HG03103 (cell line): Measurements from ENCODE around the gene CKLF.
"Not testable (repeated sequence)": the region's sequence is repeated elsewhere in the genome, so short reads cannot be mapped to it uniquely, and the experiment has no call there.

Experiments
- ATAC-seq: cut with Tn5 transposase; IDR thresholded peaks from one replicate; pipeline ENCODE4 v1.9.1; 2021; ENCODE audit warnings: low read depth; ENCODE audit not compliant: unreplicated experiment

Gene CKLF

DNA sequence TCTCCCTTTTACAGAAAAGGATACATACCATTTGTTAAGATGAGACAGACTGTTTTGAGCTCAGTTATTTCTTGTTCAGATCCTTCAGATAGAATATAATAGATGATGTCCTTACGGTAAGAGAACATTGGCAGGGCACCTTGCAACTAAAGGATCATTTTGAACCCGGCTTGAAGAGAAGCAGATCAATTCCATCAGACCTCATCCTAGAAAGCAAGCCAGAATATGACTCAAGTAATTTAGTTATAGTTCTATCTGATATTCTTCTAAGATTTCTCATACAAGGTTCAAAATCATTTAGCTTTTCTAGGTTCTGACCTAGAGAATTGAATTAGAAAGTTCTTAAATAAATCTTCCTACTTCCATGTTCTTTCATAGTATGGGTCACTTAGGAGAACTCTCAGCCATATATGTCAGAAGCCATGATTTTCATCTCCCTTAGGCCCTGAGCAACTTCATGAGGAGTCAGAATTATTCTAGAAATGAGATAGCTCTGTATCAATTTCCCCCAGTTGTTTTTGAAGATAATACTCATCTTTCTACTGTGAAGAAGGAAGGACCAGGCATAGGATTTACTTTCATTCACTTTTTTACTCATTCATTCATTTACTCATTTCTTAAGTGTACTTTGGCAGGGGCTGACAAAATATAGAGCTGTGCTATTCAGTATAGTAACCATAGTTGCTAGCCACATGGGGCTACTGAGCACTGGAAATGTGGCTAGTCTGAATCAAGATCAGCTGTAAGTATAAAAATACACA, 11.4 kb downstream of the CKLF start:
- no peak for ATAC-seq

DNA sequence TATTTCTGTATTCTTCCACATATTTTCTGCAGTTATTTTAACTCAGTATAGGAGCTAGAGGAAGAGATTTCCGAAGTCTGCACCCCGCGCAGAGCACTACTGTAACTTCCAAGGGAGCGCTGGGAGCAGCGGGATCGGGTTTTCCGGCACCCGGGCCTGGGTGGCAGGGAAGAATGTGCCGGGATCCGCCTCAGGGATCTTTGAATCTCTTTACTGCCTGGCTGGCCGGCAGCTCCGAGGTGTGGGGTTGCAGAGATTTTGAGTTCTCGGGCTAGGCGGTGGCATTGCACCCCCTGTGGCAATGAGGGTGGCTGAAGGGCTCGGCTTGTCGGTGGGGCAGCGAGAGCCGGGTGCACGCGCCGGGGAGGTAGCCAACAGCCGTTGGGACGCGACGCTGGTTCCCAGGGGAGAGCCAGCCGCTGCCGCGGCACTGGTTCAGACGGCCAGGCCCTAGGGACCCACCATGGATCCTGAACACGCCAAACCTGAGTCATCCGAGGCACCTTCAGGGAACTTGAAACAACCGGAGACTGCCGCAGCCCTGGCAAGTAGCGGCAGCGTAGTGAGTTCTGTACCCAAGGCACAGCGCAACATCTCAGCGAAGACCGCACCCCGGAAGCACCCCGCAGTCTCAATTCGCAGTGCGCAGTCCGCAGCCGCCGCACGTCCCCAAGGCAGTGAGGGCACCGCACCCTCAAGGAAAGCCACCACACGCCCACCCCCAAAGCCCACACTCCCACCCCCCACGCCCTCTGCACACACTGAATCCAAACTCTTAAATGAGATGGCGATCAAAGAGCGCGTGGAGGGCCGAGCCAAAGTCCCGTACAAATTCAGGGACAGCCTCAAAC, 13.9 kb downstream of the CKLF start, which contains the start of gene CMTM1:
CMTM1 (plus strand) TSS at position 389 of the 851 bp plus-strand sequence; CDS start at position 464, 75 bp downstream.
- no peak for ATAC-seq

DNA sequence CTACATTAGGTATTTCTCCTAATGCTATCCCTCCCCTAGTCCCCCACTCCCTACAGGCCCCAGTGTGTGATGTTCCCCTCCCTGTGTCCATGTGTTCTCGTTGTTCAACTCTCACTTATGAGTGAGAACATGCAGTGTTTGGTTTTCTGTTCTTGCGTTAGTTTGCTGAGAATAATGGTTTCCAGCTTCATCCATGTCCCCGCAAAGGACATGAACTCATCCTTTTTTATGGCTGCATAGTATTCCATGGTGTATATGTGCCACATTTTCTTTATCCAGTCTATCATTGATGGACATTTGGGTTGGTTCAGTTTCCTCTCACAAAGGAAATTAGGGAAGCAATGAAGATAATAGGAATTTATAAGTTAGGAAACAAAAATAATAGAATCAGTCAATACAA, 14.9 kb downstream of the CKLF start:
- not testable (repeated sequence) for ATAC-seq

DNA sequence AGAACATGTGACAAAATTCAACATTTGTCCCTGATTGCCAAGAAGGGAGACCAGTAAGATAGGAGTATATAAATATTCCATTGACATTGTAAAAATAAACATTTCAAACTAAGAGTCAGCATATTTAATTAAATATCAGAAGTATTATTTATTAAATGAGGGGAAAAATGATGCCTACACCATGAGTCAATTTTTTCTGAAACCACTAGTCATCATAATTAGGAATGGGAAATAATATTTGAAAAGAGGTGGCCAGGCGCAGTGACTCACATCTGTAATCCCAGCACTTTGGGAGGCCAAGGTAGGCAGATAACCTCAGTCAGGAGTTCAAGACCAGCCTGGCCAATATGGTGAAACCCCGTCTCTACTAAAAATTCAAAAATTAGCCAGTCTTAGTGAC, 16.0 kb downstream of the CKLF start:
- ATAC-seq = no peak

DNA sequence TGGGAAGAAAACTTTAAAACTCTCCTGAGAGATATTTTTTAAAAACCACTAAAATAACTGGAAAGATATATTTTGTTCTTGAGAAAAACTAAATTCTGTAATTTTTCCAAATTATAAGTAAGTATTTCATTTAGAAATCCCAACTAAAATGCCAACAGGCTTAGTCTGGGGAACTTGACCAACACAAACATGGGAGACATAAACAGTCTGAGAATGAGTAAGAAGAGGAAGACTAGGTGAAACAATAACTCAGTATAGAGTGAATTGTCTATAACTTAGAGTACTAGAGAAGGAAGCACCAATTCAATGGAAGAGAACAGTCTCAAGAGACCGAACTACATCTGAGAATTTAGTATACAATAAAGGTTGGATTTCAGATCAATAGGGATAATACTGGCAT, 16.8 kb downstream of the CKLF start:
- ATAC-seq = no peak

DNA sequence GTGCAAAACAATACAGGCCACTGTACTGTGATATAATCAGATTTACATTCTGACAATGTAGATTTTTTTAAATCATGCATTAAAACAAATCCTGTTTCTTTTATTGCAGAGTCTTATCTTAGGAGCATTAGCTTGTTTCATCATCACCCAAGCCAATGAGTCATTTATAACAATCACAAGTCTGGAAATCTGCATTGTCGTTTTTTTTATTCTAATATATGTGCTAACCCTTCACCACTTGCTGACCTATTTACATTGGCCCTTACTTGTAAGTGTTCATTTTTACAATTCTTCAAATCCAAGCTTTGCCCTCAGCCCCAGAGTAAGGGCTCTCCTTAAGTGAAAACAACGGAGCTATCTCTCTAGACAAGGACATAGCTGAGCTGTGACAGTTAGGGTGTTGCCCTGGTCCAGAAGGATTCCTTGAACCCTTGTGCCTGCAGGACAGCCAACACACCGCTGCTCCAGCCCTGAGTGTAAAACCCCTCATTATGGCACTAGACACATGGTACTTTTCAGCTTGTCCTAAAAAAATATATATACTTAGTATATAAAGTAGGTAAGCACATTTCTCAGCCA, 17.5 kb downstream of the CKLF start:
- ATAC-seq = no peak

DNA sequence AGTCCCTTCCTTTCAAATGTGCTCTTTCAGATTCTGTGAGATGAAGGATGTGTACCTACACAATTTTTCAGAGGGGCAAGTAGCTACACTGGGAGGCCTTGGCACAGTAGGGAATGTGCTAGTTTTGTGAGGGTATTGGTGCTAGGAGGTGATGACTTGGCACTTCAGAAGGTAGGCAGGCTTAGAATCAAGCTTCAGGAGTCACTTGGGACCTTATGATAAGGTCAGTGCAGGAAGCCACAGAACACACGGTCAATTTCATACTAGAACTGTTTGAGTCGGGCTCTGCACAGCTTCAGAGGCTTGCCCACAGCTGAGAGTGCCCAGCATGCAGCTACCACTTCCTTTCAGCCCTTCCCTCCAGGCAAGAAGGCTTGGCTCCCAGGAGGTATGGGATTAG, 20.0 kb downstream of the CKLF start:
- ATAC-seq = no peak

DNA sequence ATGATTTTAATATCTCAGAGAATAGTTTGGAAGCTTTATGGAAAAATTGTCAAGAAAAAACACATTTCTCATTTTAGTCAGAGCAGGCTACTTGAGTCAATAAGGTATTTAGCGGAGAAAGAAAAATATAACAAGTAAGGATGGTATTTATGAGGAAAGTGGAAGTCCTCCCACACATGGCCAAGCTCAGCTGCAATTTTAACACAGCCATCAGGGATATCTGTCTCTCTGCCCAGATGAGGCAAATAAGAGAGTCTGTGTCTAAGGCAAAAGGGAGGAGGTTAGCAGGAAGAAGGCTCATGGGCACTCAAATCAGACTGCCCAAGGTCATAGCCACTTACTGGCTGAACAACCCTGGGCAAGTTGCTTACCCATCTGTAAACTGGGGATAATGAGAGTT, 21.7 kb downstream of the CKLF start:
- no peak for ATAC-seq

DNA sequence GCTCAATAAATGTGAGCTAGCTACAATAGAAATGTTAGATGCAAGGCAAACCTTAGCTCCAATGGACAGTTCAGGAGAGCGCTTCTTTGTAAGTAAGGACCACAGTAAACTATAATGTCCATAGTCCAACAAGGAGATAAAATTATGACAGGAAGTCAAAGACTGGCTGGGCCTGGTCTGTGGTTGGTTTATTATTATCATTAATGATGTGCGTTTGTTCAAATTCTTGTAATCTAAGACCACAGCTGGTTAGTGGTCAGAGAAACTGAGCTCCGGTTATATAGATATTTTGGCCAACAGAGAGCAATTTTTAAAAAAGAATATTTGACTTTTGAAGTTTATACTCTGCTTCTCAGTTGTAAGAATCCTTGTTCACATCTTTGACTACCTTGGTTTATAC, 22.2 kb downstream of the CKLF start:
- ATAC-seq = no peak

DNA sequence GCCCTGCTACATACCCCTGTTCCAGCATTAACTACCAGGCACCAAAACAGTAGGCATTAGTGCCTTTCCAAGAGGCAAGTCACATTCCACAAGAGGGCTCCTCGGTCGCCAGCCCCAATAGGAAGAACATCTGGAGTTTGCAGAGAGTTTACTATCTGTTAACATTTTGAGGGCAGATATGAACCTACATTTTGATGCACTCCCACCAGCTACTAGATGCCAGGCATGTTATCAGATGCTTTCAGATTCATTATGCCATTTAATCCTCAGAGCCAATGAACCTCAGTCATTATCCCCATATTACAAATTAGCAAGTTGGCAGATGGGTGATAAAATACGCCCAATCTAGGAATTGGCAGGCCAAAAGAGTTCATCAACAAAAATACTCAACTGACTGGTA, 22.7 kb downstream of the CKLF start:
- ATAC-seq = no peak

DNA sequence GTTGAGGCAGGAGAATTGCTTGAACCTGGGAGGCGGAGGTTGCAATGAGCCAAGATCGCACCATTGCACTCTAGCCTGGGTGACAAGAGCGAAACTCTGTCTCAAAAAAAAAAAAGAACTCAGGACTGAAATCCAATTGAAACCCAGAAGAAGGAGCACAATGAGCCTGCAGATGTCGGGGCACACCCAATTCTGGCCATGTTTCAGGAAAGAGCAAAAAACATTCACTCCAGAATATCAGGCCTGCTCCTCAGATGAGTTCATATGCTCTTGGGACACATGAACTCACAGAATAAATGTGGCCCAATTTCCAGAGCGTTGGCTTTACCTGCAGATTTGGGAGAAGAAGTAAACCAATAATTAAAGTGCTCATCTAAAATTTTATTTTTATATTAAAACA, 23.9 kb downstream of the CKLF start:
- no peak for ATAC-seq

DNA sequence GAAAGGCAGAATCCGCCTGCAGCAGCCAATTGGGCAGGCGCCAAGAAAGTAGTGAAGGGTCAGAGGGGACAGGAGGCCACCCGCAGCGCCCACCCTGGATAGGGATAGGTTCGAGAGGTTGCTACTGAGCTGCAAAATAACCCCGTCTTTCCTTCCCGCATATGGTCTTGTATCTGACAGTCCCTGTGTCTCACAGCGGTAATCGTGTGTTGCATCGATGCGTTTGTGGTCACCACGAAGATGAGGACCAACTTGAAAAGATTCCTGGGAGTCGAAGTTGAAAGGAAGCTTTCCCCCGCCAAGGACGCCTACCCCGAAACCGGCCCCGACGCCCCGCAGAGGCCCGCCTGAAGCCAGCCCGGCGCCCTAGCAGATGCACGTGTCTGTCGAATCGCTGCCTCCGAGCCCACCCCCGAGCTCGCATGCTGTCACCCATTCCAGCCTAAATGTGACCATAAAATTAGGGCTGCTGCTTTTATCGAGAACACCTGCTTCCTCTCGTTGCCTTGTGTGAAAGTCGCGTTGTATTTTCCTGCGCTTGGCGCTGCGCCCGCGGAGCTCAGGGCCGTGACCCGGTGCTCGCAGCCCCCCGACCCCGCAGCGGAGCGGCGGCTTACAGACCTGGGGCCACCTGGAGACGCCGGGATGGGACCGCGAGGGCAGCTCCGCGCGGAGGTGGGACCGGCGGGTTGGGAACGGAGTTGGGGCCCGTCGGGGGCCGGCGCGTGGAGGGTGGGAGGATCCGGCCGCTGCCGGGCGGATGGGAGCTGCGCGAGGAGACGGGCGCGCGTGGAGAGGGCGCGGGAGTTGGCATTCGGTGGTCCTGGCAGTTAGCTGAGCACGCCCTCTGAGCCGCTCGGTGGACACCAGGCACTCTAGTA, 26.5 kb downstream of the CKLF start, which contains the start of gene CMTM2:
CMTM2 (plus strand) TSS at position 813 of the 881 bp plus-strand sequence. CDS start 145 bp downstream, outside the sequence.
- no peak for ATAC-seq

DNA sequence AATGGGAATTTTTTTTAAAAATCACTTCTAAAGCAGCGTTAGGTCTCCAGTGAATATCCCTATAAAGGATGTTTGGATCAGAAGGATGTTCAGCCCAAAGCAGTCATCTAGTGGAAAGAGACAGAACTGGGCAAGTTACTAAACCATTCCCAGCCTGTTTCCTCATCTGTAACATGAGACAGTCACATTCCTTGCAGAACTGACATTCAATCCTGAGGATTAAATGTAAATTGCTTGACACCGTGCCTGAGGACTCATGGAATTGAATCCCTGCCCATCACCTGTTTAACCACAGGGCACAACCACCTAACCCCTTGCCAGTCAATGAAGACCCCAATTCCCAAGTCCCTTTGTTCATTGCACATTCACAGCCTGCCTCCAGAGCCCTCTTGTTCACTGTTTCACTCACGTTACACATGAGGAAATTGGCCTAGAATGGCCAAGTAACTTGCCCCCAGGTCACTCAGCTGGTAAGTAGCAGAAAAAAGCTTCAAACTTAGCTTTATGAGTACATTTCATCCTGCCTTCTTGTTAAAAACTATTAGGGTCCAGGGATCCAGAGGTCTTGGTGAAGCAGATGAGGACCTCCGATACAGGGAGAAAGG, 28.3 kb downstream of the CKLF start:
- ATAC-seq = no peak

DNA sequence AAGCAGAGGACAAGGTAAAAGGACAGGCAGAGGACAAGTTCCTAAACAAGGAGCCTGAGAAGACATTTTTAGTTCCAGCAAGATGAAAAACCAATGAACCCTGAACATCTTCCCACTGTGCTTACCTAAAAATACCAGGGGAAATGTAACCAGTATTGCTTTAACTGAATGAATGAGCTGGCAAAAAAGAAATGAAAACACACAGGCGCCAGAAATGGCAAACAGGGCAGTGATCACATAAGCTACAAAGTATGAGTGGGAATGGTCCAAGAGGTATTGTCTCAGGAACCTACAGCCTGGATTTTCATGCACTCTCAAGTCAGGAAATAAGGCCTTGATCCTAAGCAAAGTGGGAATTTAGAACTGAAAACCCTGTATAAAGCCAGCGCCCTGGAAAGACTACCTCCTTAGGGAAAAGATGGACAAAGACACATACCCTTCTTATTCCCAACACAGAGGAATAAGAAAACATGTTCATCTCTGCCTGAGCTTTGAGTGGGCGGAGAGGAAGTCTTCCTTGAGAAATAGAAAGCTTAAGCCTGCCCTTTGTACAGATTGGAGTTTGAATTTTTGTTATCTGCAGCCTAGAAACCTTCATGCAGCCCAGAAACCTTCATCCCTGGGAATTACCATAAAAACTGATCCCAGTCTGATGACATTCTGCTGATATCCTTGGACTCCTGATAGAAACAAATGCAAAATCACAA, 29.0 kb downstream of the CKLF start:
- no peak for ATAC-seq

DNA sequence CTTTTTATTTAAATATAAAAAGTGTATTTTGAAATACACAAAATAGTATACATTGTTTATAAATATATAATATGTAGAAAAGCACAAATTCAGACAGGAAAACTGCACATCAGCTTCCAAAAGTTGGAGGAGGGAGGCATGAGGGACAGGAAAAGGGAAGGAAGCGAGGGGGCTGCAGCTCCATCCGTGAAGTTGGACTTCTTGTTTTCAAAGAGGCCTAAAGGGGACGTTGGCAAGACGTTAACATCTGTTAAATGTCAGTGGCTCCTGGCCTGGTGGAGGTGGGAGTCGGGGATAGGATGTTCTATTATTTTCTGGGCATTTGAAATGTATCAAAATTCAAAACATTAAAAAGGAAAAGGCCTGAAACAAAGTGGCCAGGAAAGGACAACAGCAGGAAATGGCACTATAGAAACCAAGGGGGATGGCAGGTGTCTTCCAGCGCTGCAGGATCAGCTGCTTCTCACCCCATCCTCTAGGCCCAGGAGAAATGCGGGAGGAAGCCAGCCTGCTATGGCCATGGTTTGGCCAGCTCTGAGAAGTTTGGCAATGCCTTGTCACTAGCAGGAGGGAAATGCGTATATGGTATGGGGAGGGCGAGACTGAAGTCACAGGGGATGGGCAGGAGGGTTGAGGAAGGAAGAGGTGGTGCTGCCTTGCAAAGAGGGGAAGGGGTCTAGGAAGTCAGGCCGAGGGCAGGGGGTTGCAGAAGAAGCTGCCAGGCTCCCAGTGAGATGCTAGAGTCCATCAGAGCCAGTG, 33.3 kb downstream of the CKLF start:
- ATAC-seq = no peak

DNA sequence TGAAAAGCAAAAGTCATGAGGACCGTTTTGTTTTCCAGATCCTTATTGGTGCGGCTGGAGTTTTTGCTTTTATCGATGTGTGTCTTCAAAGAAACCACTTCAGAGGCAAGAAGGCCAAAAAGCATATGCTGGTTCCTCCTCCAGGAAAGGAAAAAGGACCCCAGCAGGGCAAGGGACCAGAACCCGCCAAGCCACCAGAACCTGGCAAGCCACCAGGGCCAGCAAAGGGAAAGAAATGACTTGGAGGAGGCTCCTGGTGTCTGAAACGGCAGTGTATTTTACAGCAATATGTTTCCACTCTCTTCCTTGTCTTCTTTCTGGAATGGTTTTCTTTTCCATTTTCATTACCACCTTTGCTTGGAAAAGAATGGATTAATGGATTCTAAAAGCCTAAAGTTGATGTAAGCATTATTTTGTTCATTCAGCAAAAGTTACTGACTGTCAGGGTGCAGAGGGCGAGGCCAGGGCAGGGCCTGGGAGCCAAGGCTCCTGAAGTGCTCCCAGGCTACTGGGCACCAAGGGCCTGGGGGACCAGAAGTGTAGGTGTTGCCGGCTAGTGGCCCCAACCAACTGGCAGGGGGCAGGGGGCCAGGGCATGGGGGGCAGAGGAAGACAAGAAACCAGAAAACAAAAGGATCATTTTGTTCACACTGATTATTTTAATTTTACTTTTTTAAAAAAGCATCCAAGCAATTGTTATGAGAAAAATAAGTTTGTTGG, 35.7 kb downstream of the CKLF start:
- ATAC-seq = no peak

DNA sequence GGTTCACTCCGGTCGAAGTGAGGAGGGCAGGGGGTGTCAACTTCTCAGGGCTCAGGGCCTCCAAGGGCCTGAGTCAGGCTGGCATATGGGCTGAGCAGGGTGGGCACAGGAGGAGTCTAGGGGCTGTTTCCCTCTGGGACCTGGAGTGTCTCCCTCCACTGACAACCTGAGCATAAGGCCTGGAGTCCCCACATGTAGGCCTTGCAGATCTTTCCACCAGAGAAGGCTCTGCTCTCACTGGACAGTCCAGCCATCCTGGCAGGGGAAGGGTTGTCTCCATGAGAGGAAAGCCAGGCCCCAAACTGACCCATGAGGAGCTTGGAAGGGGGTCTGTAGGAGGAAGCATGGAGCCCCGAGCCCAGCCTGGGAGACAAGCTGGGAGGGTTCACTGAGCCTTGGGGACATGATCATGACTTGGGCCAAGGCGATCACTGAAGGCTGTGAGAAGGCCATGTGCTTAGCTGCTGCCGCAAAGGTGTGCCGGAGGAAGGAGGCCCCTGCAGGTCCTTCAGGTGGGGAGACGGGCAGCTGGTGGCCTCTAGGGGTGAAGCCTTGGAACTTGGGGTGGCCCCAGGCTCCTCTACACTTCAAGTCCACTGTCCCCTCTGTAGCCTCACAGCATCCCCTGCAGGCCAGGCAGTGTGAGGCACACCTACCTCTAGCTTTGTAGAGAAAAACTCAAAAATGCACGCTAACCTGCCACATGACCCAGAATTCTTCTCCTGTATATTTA, 36.8 kb downstream of the CKLF start:
- ATAC-seq = peak; percentile 76
